Activated CD4-positive, alpha-beta T cell treated with anti-CD3 and anti-CD28 coated beads for 36 hours (primary cell): ENCODE results near the gene RASSF5. TPM values are rescaled to one million over a fixed set of nuclear protein-coding genes. Genes with fewer than 3 reads are reported as not detected.

Source experiments
- ATAC-seq: fragments of 200-7000 bp; cut with Tn5 transposase; one replicate; pipeline ENCODE4 v1.10.0; 2021; ENCODE audit warnings: mild to moderate bottlenecking, moderate library complexity
- CTCF ChIA-PET: fragments of 350-600 bp; sonication (Branson Sonifier 250); formaldehyde crosslinking; loops from one replicate; lab custom pipeline; 2021; ENCODE audit warnings: antibody characterized with exemption; lab: Charles Lee
- POLR2A ChIA-PET: fragments of 350-600 bp; sonication (Branson Sonifier 250); formaldehyde crosslinking; loops from one replicate; lab custom pipeline; 2021; ENCODE audit warnings: antibody characterized with exemption, inconsistent platforms; lab: Charles Lee
- DNase-seq: peaks from one replicate; pipeline ENCODE4 v3.0.0-alpha.2; 2020
- H3K27ac Mint-ChIP-seq: one replicate; pipeline ENCODE4 v1.8.0; 2021; ENCODE audit warnings: mixed read lengths
- H3K27me3 Mint-ChIP-seq: one replicate; pipeline ENCODE4 v1.8.0; 2021; ENCODE audit warnings: mixed read lengths
- H3K36me3 Mint-ChIP-seq: one replicate; pipeline ENCODE4 v1.8.0; 2021; ENCODE audit warnings: low read depth, mixed read lengths
- H3K4me1 Mint-ChIP-seq: one replicate; pipeline ENCODE4 v1.8.0; 2021; ENCODE audit warnings: mixed read lengths
- H3K4me3 Mint-ChIP-seq: one replicate; pipeline ENCODE4 v1.8.0; 2021; ENCODE audit warnings: mild to moderate bottlenecking, moderate library complexity, mixed read lengths
- H3K9me3 Mint-ChIP-seq: one replicate; pipeline ENCODE4 v1.8.0; 2021; ENCODE audit warnings: low read depth, mixed read lengths
- intact Hi-C, 2 experiments: fragments of 100-400 bp; cut with DNase I in 1 of 2; cut with micrococcal nuclease in 1 of 2; formaldehyde crosslinking; loops; one replicate each; pipeline versions ENCODE4 v1.14.2 to v1.15.1; 2022 to 2024; cut with DNase I, micrococcal nuclease
- total RNA-seq, 2 experiments: library from RNA; stranded (reverse); gene quantifications; one replicate each; pipeline ENCODE4 v1.2.3, GENCODE V29; 2021

Gene RASSF5
- total RNA-seq, 2 experiments from 2014 or later: 223 to 239 TPM

GRCh38 chr1:206547104-206547503 is 39.8 kb downstream of the RASSF5 start:
- Mint-ChIP-seq H3K27me3 (no peaks in the 10 kb centered on the region), H3K9me3 (no peaks in the 10 kb centered on the region), H3K36me3 (no peaks in the 10 kb centered on the region), H3K27ac (no peak overlapping the region), H3K4me1 (peaks cover 37% of the 10 kb centered on the region), H3K4me3 (no peak overlapping the region)
- ATAC-seq (no peak), DNase-seq (no peak)
- POLR2A ChIA-PET: no interaction called here
- CTCF ChIA-PET: interaction anchor here (1.6 to 7.6 kb wide), 6 partner anchors 8 to 45 kb away, joined by 3 to 198 read pairs (median 21); no protein-coding TSS in a partner anchor
- intact Hi-C loops: no loop called here

- no peaks in the 10 kb centered on the region for H3K27me3 Mint-ChIP-seq
- intact Hi-C loops: loop anchor here in 1 of 2 experiments (5.0 kb wide), 1 partner anchor 43 kb away; the partner anchor contains the start of gene RASSF5
- POLR2A ChIA-PET: interaction anchor here (0.6 to 1.1 kb wide), 2 partner anchors 11 to 31 kb away, joined by 3 read pairs; no protein-coding TSS in a partner anchor
- CTCF ChIA-PET: interaction anchor here (0.6 to 21.8 kb wide), 6 partner anchors 26 to 119 kb away, joined by 3 to 621 read pairs (median 4); no protein-coding TSS in a partner anchor
- H3K4me3 Mint-ChIP-seq: no peak overlapping the region
- no peaks in the 10 kb centered on the region for H3K9me3 Mint-ChIP-seq
- ATAC-seq (no peak), DNase-seq (no peak)
- H3K27ac Mint-ChIP-seq: peak overlapping the region; percentile 21
- H3K36me3 Mint-ChIP-seq: no peaks in the 10 kb centered on the region
- peaks cover 58% of the 10 kb centered on the region for H3K4me1 Mint-ChIP-seq
Observed at GRCh38 chr1:206550446-206550845, 43.1 kb downstream of the RASSF5 start.

- Mint-ChIP-seq H3K9me3 (no peaks in the 10 kb centered on the region), H3K4me3 (no peak overlapping the region), H3K27ac (peak overlapping the region; percentile 98), H3K27me3 (no peaks in the 10 kb centered on the region), H3K4me1 (peaks cover 60% of the 10 kb centered on the region), H3K36me3 (no peaks in the 10 kb centered on the region)
- CTCF ChIA-PET: interaction anchor here (0.6 to 21.8 kb wide), 17 partner anchors 9 to 121 kb away, joined by 3 to 621 read pairs (median 4); partner anchors contain the start of gene DYRK3
- intact Hi-C loops: loop anchor here in 1 of 2 experiments (5.0 kb wide), 1 partner anchor 44 kb away; the partner anchor contains the start of gene RASSF5
- ATAC-seq (no peak), DNase-seq (no peak)
- POLR2A ChIA-PET: interaction anchor here (0.6 to 1.8 kb wide), 11 partner anchors 11 to 133 kb away, joined by 3 to 22 read pairs (median 7); partner anchors contain the start of genes IKBKE and MAPKAPK2
Observed at GRCh38 chr1:206551296-206551985, 44.1 kb downstream of the RASSF5 start.

- Mint-ChIP-seq H3K27ac (peak overlapping the region; percentile 98), H3K27me3 (no peaks in the 10 kb centered on the region), H3K9me3 (no peaks in the 10 kb centered on the region), H3K36me3 (no peaks in the 10 kb centered on the region), H3K4me1 (peaks cover 62% of the 10 kb centered on the region), H3K4me3 (peak overlapping the region; percentile 61)
- POLR2A ChIA-PET: interaction anchor here (0.6 to 1.8 kb wide), 11 partner anchors 11 to 252 kb away, joined by 3 to 22 read pairs (median 7); partner anchors contain the start of genes IKBKE and MAPKAPK2
- ATAC-seq (peak; percentile 84), DNase-seq (peak; percentile 91)
- intact Hi-C loops: loop anchor here in 1 of 2 experiments (5.0 kb wide), 1 partner anchor 45 kb away; the partner anchor contains the start of gene RASSF5
- CTCF ChIA-PET: interaction anchor here (0.6 to 21.8 kb wide), 14 partner anchors 8 to 121 kb away, joined by 3 to 621 read pairs (median 4); partner anchors contain the start of gene DYRK3
Observed at GRCh38 chr1:206551986-206552326, 44.6 kb downstream of the RASSF5 start.

- no peak for DNase-seq
- intact Hi-C loops: loop anchor here in 1 of 2 experiments (5.0 kb wide), 1 partner anchor 47 kb away; the partner anchor contains the start of gene RASSF5
- no peak overlapping the region for H3K4me3 Mint-ChIP-seq
- no peaks in the 10 kb centered on the region for H3K27me3 Mint-ChIP-seq
- H3K4me1 Mint-ChIP-seq: peaks cover 55% of the 10 kb centered on the region
- peaks cover 19% of the 10 kb centered on the region for H3K36me3 Mint-ChIP-seq
- H3K9me3 Mint-ChIP-seq: no peaks in the 10 kb centered on the region
- ChIA-PET POLR2A (interaction anchor here (1.3 to 4.0 kb wide), 3 partner anchors 14 to 28 kb away, joined by 3 to 51 read pairs (median 31); no protein-coding TSS in a partner anchor), CTCF (interaction anchor here (0.9 to 21.8 kb wide), 8 partner anchors 9 to 109 kb away, joined by 3 to 621 read pairs (median 6); partner anchors contain the start of gene EIF2D)
- ATAC-seq: no peak
- H3K27ac Mint-ChIP-seq: peak overlapping the region; percentile 98
Observed at GRCh38 chr1:206554211-206554610, 46.9 kb downstream of the RASSF5 start.

GRCh38 chr1:206554701-206555472 is 47.6 kb downstream of the RASSF5 start:
- CTCF ChIA-PET: interaction anchor here (0.8 to 21.8 kb wide), 11 partner anchors 9 to 109 kb away, joined by 3 to 621 read pairs (median 4); partner anchors contain the start of gene DYRK3
- POLR2A ChIA-PET: interaction anchor here (0.9 to 4.0 kb wide), 7 partner anchors 10 to 249 kb away, joined by 3 to 51 read pairs (median 3); no protein-coding TSS in a partner anchor

GRCh38 chr1:206555473-206555935 is 48.2 kb downstream of the RASSF5 start:
- ATAC-seq (peak; percentile 2), DNase-seq (peak; percentile 78)
- H3K27me3 Mint-ChIP-seq: no peaks in the 10 kb centered on the region
- H3K27ac Mint-ChIP-seq: peak overlapping the region; percentile 98
- peak overlapping the region; percentile 95 for H3K4me3 Mint-ChIP-seq
- H3K4me1 Mint-ChIP-seq: peaks cover 62% of the 10 kb centered on the region
- H3K9me3 Mint-ChIP-seq: no peaks in the 10 kb centered on the region
- ChIA-PET POLR2A (interaction anchor here (0.9 to 4.0 kb wide), 7 partner anchors 9 to 248 kb away, joined by 3 to 51 read pairs (median 4); no protein-coding TSS in a partner anchor), CTCF (interaction anchor here (0.8 to 21.8 kb wide), 10 partner anchors 10 to 108 kb away, joined by 3 to 621 read pairs (median 4); partner anchors contain the start of gene DYRK3)
- intact Hi-C loops: no loop called here
- peaks cover 32% of the 10 kb centered on the region for H3K36me3 Mint-ChIP-seq

More at GRCh38 chr1:206554701-206555472, 47.6 kb downstream of the RASSF5 start:
- Mint-ChIP-seq H3K4me3 (peak overlapping the region; percentile 95), H3K27me3 (no peaks in the 10 kb centered on the region), H3K36me3 (peaks cover 25% of the 10 kb centered on the region), H3K9me3 (no peaks in the 10 kb centered on the region), H3K4me1 (peaks cover 57% of the 10 kb centered on the region), H3K27ac (peak overlapping the region; percentile 98)
- DNase-seq (no peak), ATAC-seq (no peak)
- intact Hi-C loops: loop anchor here in 1 of 2 experiments (5.0 kb wide), 1 partner anchor 48 kb away; the partner anchor contains the start of gene RASSF5

GRCh38 chr1:206556047-206556749 is 48.9 kb downstream of the RASSF5 start:
- CTCF ChIA-PET: interaction anchor here (1.1 to 21.8 kb wide), 8 partner anchors 11 to 79 kb away, joined by 3 to 621 read pairs (median 4); partner anchors contain the start of gene DYRK3
- ATAC-seq (peak; percentile 58), DNase-seq (peak; percentile 72)
- H3K4me3 Mint-ChIP-seq: peak overlapping the region; percentile 95
- peaks cover 67% of the 10 kb centered on the region for H3K4me1 Mint-ChIP-seq
- peak overlapping the region; percentile 98 for H3K27ac Mint-ChIP-seq
- intact Hi-C loops: loop anchor here (1.0 to 2.0 kb wide), 7 partner anchors 8 to 79 kb away; partner anchors contain the start of genes DYRK3 (in 1 of the 2) and EIF2D (in 1 of the 2)
- no peaks in the 10 kb centered on the region for H3K9me3 Mint-ChIP-seq
- peaks cover 38% of the 10 kb centered on the region for H3K36me3 Mint-ChIP-seq
- POLR2A ChIA-PET: interaction anchor here (1.0 to 4.0 kb wide), 6 partner anchors 11 to 247 kb away, joined by 3 to 51 read pairs (median 8); no protein-coding TSS in a partner anchor
- no peaks in the 10 kb centered on the region for H3K27me3 Mint-ChIP-seq

GRCh38 chr1:206556750-206557635 is 49.7 kb downstream of the RASSF5 start:
- ChIA-PET CTCF (interaction anchor here (1.4 to 21.8 kb wide), 5 partner anchors 11 to 78 kb away, joined by 3 to 621 read pairs (median 23); no protein-coding TSS in a partner anchor), POLR2A (interaction anchor here (1.1 to 4.0 kb wide), 5 partner anchors 10 to 25 kb away, joined by 3 to 51 read pairs (median 11); no protein-coding TSS in a partner anchor)
- Mint-ChIP-seq H3K27me3 (no peaks in the 10 kb centered on the region), H3K4me1 (peaks cover 66% of the 10 kb centered on the region), H3K36me3 (peaks cover 46% of the 10 kb centered on the region), H3K27ac (peak overlapping the region; percentile 99), H3K9me3 (no peaks in the 10 kb centered on the region), H3K4me3 (peak overlapping the region; percentile 95)
- ATAC-seq (peak; percentile 43), DNase-seq (peak; percentile 95)
- intact Hi-C loops: loop anchor here (1.0 to 2.0 kb wide), 7 partner anchors 7 to 78 kb away; partner anchors contain the start of genes DYRK3 (in 1 of the 2) and EIF2D (in 1 of the 2)
